ENCODE data around the gene ELL3.

Gene ELL3

GRCh38 chr15:43723151-43723550 lies 53.6 kb downstream of the ELL3 start:
- no peak for DNase-seq (ENCODE audit: low read depth in 2 of 2)

All from fibroblast of skin of left quadriceps (primary cell).